ENCODE data around the gene BTN1A1.
"Not testable (repeated sequence)": the region's sequence is repeated elsewhere in the genome, so short reads cannot be mapped to it uniquely, and the experiment has no call there.

BTN1A1 gene

GRCh38 chr6:26476896-26477295, 23.2 kb upstream of the BTN1A1 start:
- DNase-seq (ENCODE audit: low read depth), result no peak

- no peak for DNase-seq (ENCODE audit: low read depth)
Measured at GRCh38 chr6:26477426-26477825, 22.7 kb upstream of the BTN1A1 start.

DNA sequence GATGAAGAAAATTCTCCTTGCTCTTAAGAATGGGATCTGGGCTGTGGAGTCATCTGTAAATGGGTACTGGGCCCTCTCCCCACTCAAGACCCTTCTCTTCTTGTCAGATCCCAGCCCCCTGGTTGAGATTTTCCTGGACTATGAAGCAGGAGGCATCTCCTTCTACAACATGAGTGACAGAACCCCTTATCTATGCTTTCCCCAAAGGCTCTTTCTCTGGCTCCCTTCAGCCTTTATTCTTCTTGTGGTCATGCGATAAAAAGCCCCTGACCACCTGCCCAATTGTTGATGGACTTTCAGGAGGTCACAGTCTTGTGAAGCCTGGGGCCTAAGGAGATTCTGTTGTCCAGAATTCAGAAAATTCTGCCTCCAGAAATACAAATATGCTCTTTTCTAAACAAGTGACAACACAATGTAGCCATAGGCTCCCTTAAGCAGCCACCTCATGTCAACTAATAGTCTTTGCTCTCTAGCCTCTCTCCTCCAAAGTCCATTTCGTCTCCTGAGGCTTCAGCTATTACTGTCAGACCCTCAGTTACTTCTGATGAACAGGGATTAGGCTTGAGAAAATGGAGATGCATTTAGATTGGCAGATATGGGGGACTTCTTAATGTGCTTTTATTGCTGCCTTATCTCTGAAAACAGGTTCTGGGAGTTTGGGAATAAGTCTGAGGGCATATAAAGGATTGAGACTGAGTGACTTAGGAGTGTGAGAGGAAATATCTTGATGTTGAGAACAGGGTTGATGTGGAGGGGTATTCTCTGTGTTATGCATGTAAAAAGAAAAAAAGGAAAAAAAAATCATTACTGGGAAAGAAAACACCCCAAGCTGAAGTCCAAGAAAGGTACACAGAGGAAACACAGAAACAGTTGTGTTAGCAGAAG, 21.8 kb upstream of the BTN1A1 start:
- DNase-seq (ENCODE audit: low read depth), result no peak

DNA sequence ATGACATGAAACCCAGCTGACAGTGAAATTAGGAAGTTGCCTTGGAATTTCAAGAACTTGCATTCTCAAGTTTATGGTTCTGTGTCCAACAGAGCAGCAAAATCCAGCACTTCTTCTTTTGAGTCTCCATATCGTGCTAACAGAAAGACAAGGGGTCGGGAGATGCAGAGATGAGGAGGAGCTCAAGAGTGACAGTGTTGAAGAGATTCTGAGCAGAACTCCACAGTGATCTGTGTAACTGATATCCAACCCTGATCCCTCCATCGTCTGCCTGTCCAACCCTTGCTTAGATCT, 21.2 kb upstream of the BTN1A1 start:
- no peak for DNase-seq (ENCODE audit: low read depth)

- no peak for DNase-seq (ENCODE audit: low read depth)
Measured at GRCh38 chr6:26482338-26482737, 17.8 kb upstream of the BTN1A1 start.

- DNase-seq (ENCODE audit: low read depth), result no peak
Measured at GRCh38 chr6:26483727-26484126, 16.4 kb upstream of the BTN1A1 start.

DNA sequence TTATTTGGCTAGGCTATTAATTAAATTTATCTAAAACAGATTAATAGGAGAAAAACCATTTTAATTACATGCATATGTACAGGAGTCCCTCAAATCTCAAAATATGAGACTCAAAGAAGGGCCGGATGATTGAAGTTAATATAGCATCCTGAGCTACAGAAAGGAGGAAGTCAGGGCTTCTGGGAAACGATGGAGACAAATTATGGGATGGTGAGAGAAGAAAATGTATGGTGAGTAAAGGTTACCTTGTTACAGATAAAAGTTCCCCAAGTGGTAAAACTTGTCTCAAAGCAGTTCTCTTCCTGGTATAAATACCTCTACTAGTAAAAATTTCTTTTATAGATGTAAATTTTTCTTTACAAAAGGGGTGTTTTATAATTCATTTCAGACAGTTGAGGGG, 15.9 kb upstream of the BTN1A1 start:
- DNase-seq (ENCODE audit: low read depth), result no peak

DNA sequence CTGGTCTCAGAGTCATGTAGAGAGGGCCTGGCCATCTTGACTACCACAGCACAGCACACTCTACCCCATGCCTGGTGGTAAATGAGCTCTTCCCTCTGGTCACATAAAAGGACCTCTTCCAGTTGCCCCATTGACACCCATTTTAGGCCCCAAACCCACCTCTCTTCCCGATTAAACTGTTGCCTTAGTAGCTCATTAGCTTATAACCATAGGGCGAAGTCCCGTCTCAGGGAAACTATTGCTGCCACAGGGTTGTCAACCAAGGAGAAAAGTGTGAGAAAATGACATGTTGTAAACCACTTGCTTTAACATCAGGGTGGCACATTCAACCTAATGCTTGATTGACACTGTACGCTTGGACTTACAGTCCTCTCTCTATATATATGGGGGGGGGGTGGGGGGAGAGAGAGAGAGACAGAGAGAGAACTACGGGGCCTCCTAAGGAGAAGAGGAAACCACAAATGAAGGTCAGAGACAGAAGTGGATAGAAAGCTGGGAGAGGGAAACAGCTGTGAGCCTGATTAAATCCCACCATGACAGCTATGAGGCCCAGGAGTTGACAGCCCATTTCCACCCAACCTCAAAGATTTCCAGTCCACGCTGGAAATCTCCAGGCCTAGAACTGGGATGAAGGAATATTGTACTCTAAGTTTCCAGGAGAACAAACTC, 14.9 kb upstream of the BTN1A1 start:
- no peak for DNase-seq (ENCODE audit: low read depth)

DNA sequence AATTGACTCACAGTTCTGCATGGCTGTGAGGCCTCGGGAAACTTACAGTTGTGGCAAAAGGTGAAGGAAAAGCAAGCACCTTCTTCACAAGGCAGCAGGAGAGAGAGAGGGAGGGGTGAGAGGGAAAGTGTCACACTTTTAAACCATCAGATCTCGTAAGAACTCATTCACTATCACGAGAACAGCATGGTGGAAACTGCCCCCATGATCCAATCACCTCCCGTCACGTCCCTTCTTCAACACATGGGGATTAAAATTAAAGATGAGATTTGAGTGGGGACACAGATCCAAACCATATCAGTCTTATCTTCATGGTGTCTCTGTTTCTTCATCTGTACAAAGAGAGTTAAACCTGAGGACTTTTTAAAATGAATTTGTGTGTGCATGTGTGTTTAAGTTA, 13.7 kb upstream of the BTN1A1 start:
- DNase-seq (ENCODE audit: low read depth), result no peak

GRCh38 chr6:26487466-26487865, 12.6 kb upstream of the BTN1A1 start:
- DNase-seq (ENCODE audit: low read depth), result no peak

- no peak for DNase-seq (ENCODE audit: low read depth)
Measured at GRCh38 chr6:26489996-26490964, 9.8 kb upstream of the BTN1A1 start.

- DNase-seq (ENCODE audit: low read depth), result no peak
Measured at GRCh38 chr6:26491604-26492003, 8.5 kb upstream of the BTN1A1 start.

DNA sequence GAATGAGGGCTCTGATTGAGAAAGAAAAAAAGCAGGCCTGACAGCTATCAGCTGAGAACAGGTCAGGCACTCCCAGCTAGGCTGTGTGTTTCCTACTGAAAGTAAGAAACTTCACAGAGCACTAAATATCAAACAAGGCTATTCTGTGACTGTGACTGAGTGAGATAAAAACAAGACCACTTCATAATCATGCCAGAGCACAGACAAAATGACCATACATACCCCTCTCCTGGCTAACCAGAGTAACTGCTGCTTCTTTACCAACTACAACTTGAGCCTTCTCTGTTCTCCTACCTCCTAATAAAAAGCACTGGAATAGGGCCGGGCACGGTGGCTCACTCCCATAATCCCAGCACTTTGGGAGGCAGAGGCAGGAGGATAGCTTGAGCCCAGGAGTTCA, 6.8 kb upstream of the BTN1A1 start:
- no peak for DNase-seq (ENCODE audit: low read depth)

- no peak for DNase-seq (ENCODE audit: low read depth)
Measured at GRCh38 chr6:26494117-26494516, 6.0 kb upstream of the BTN1A1 start.

DNA sequence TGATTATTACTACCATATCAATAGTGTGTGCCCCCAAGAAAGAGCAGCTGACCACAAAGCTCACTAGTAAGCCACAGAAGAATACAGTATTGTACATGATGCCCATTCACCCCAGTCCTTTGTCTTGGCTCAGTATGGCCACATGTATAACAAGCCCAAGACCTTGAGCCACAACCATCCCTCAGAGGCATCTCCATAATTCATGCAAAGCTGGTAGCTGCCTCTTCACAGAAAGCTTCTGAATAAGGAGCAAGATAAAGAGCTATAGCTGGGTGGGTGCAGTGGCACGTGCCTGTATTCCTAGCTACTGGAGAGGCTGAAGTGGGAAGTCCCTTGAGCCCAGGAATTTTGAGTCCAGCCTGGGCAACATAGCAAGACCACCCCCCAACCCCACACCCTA, 4.8 kb upstream of the BTN1A1 start:
- no peak for DNase-seq (ENCODE audit: low read depth)

DNA sequence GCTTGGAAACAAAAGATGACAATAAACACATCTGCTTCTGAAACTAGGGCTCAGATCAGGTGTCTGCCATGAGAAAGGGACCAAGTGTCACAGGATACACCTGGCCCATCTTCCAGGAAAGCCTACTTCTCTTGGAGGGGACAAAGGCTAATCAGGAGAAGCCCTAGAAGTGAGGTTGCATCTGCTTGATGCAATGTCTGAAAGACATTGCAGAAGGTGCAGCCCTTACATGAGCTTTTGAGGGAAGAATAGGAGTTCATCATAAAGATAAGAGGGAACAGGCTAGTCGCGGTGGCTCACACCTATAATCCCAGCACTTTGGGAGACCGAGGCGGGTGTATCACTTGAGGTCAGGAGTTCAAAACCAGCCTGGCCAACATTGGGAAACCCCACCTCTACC, 2.5 kb upstream of the BTN1A1 start:
- no peak for DNase-seq (ENCODE audit: low read depth)

GRCh38 chr6:26501482-26501986, 1.4 kb downstream of the BTN1A1 start:
- DNase-seq (ENCODE audit: low read depth), result no peak

- DNase-seq (ENCODE audit: low read depth), result no peak
Measured at GRCh38 chr6:26502165-26502564, 2.1 kb downstream of the BTN1A1 start.

DNA sequence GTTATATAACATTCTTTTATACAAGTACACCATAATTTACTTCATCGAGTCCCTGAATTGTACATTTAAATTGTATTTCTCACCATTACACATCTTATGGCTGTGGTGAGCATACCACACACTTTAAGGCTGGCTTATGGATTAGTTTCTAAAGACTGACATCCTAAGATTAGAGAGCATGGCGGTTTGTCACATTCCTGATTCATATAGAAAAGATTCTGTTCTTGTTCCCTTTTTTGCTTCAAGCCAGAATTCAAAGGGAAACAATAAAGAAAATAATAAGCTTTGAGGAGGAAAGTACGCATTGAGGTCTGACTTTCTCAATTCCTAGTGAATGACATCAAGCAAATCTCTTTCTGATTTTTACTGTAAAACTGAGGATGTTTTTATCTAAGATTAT, 2.5 kb downstream of the BTN1A1 start:
- DNase-seq (ENCODE audit: low read depth), result no peak

GRCh38 chr6:26507658-26508057, 7.6 kb downstream of the BTN1A1 start:
- no peak for DNase-seq (ENCODE audit: low read depth)

- not testable (repeated sequence) for DNase-seq (ENCODE audit: low read depth)
Measured at GRCh38 chr6:26511033-26511432, 10.9 kb downstream of the BTN1A1 start.

GRCh38 chr6:26514984-26515383, 14.9 kb downstream of the BTN1A1 start:
- no peak for DNase-seq (ENCODE audit: low read depth)
